GM23338 (cell line): ENCODE data around the gene SULF2. TPM values are rescaled to one million over a fixed set of nuclear protein-coding genes. Genes with fewer than 3 reads are reported as not detected.

Source experiments
- ATAC-seq: fragments of 200-7000 bp; cut with Tn5 transposase; 3 replicates; pipeline ENCODE4 v1.9.1; 2020
- DNase-seq: peaks from one replicate; pipeline ENCODE4 v3.0.0-alpha.2; 2015; ENCODE audit warnings: low spot score
- H2AFZ ChIP-seq: fragments of 200-600 bp; sonication (generic); 2 replicates; pipeline ENCODE4 v1.8.0; 2016; ENCODE audit warnings: antibody characterized with exemption, mild to moderate bottlenecking, moderate library complexity
- H3F3A ChIP-seq: fragments of 200-600 bp; sonication (generic); replicated peaks from 2 replicates; pipeline ENCODE4 v1.8.0; 2017; ENCODE audit warnings: antibody characterized with exemption, mixed run types, low read depth
- H3K27ac ChIP-seq: fragments of 200-600 bp; sonication (generic); 2 replicates; pipeline ENCODE4 v1.6.1; 2016; ENCODE audit warnings: low read depth
- H3K27me3 ChIP-seq: fragments of 200-600 bp; sonication (generic); 2 replicates; pipeline ENCODE4 v1.8.0; 2016; ENCODE audit warnings: mild to moderate bottlenecking, mixed run types, moderate library complexity; ENCODE audit not compliant: insufficient read depth
- H3K36me3 ChIP-seq: fragments of 200-600 bp; sonication (generic); 2 replicates; pipeline ENCODE4 v1.8.0; 2016; ENCODE audit warnings: mild to moderate bottlenecking; ENCODE audit not compliant: insufficient read depth
- H3K4me1 ChIP-seq: fragments of 200-600 bp; sonication (generic); 2 replicates; pipeline ENCODE4 v1.8.0; 2016; ENCODE audit warnings: mild to moderate bottlenecking, moderate library complexity; ENCODE audit not compliant: insufficient read depth
- H3K4me2 ChIP-seq: fragments of 200-600 bp; sonication (generic); 2 replicates; pipeline ENCODE4 v1.7.1; 2017; ENCODE audit warnings: mixed run types
- H3K4me3 ChIP-seq: fragments of 200-600 bp; sonication (generic); 2 replicates; pipeline ENCODE4 v1.6.1; 2016; ENCODE audit warnings: mixed run types
- H3K79me2 ChIP-seq: fragments of 200-600 bp; sonication (generic); replicated peaks from 2 replicates; pipeline ENCODE4 v1.8.0; 2017; ENCODE audit warnings: mild to moderate bottlenecking; ENCODE audit not compliant: insufficient read depth
- H3K9me2 ChIP-seq: fragments of 200-600 bp; sonication (generic); 2 replicates; pipeline ENCODE4 v1.8.0; 2017; ENCODE audit not compliant: insufficient read depth
- H4K20me1 ChIP-seq: fragments of 200-600 bp; sonication (generic); replicated peaks from 2 replicates; pipeline ENCODE4 v1.8.0; 2017; ENCODE audit warnings: mild to moderate bottlenecking; ENCODE audit not compliant: insufficient read depth
- H3K27ac Mint-ChIP-seq: 2 replicates; pipeline ENCODE4 v1.8.0; 2020; ENCODE audit warnings: inconsistent platforms, mild to moderate bottlenecking, moderate library complexity, mixed read lengths
- H3K27me3 Mint-ChIP-seq: 3 replicates; pipeline ENCODE4 v1.8.0; 2022; ENCODE audit warnings: low read depth, mild to moderate bottlenecking, moderate library complexity, mixed read lengths, inconsistent platforms; ENCODE audit not compliant: insufficient read depth, poor library complexity
- H3K36me3 Mint-ChIP-seq: 3 replicates; pipeline ENCODE4 v1.8.0; 2021; ENCODE audit warnings: low read depth, mild to moderate bottlenecking, inconsistent platforms, moderate library complexity, mixed read lengths
- H3K4me1 Mint-ChIP-seq: 3 replicates; pipeline ENCODE4 v1.8.0; 2020; ENCODE audit warnings: mild to moderate bottlenecking, inconsistent platforms, mixed read lengths
- H3K4me3 Mint-ChIP-seq: 3 replicates; pipeline ENCODE4 v1.8.0; 2021; ENCODE audit warnings: moderate library complexity, mild to moderate bottlenecking, inconsistent platforms, mixed read lengths
- H3K9me3 Mint-ChIP-seq: 3 replicates; pipeline ENCODE4 v1.8.0; 2020; ENCODE audit warnings: moderate library complexity, mild to moderate bottlenecking, inconsistent platforms, mixed read lengths
- EZH2phosphoT487 ChIP-seq: fragments of 200-600 bp; sonication (generic); IDR thresholded peaks from one replicate; pipeline ENCODE4 v1.8.1; 2018; ENCODE audit warnings: antibody characterized with exemption; ENCODE audit not compliant: unreplicated experiment
- NANOG ChIP-seq: IDR thresholded peaks from 2 replicates; pipeline ENCODE4 v1.6.1; 2016; ENCODE audit warnings: antibody characterized with exemption, borderline replicate concordance
- POLR2AphosphoS5 ChIP-seq: IDR thresholded peaks from 2 replicates; pipeline ENCODE4 v1.6.1; 2016; ENCODE audit warnings: antibody characterized with exemption, low read depth
- ZNF114 ChIP-seq: fragments of 250-450 bp; sonication (Bioruptor Pico); IDR thresholded peaks from 2 replicates; pipeline ENCODE4 v1.5.0; 2020; ENCODE audit warnings: mild to moderate bottlenecking, moderate library complexity
- ZNF331 ChIP-seq: fragments of 250-450 bp; sonication (Bioruptor Pico); IDR thresholded peaks from 2 replicates; pipeline ENCODE4 v1.5.0; 2020; ENCODE audit warnings: low read depth, mild to moderate bottlenecking, moderate library complexity
- polyA plus RNA-seq: library from polyadenylated mRNA; unstranded; fragments of >200 nt; fragmentation: Nextera tagmentation; extraction: Ambion mirVana; gene quantifications from 2 replicates; pipeline ENCODE4 v1.2.1, GENCODE V29; 2016
- total RNA-seq: library from RNA; depleted of rRNA; stranded (reverse); fragments of >200 nt; shearing (Covaris generic); gene quantifications from 2 replicates; pipeline ENCODE4 v1.2.3, GENCODE V29; 2014
- TF ChIP-seq, protein P1 (sequence below): IDR thresholded peaks from one replicate; pipeline ENCODE4 v1.6.1; 2018; ENCODE audit warnings: antibody characterized with exemption; ENCODE audit not compliant: unreplicated experiment
- TF ChIP-seq, protein P2 (sequence below): IDR thresholded peaks from 2 replicates; pipeline ENCODE4 v1.6.1; 2016; ENCODE audit warnings: antibody characterized with exemption

Gene SULF2
- total and polyA plus RNA-seq, 2 experiments from 2014 or later = 9.5 to 20.7 TPM

DNA sequence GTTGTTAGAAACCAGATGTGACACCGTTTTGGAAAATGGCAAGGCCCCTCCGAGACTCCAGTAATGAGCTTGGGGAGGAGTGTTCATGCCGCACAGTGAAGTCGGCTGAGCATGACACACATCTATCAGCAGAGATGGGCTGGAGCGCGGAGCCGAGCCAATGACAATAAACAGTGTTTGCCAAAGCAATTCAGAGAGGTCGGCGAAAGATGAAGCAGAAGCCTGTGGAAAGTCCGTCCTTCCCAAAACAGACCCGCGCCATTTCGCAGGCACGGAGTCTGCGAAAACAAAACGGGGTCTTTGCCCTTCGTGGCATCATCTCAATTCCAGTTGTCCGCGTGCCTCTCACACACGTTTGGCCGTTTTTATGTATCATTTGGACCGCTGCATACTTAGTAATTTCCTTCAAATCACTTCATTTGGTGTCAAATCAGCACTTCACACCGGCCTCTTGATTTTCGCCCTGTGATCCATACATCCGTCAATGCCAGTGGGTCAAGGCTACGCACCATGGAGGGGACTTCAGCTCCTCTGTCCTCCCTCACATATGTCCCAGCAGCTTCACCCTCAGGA lies 71.3 kb downstream of the SULF2 start (continued):
- TF ChIP-seq POLR2AphosphoS5 (no peak), ZNF331 (CRISPR knock-in tag) (no peak), ZNF114 (CRISPR knock-in tag) (no peak)
- TF ChIP-seq, protein P1, sequence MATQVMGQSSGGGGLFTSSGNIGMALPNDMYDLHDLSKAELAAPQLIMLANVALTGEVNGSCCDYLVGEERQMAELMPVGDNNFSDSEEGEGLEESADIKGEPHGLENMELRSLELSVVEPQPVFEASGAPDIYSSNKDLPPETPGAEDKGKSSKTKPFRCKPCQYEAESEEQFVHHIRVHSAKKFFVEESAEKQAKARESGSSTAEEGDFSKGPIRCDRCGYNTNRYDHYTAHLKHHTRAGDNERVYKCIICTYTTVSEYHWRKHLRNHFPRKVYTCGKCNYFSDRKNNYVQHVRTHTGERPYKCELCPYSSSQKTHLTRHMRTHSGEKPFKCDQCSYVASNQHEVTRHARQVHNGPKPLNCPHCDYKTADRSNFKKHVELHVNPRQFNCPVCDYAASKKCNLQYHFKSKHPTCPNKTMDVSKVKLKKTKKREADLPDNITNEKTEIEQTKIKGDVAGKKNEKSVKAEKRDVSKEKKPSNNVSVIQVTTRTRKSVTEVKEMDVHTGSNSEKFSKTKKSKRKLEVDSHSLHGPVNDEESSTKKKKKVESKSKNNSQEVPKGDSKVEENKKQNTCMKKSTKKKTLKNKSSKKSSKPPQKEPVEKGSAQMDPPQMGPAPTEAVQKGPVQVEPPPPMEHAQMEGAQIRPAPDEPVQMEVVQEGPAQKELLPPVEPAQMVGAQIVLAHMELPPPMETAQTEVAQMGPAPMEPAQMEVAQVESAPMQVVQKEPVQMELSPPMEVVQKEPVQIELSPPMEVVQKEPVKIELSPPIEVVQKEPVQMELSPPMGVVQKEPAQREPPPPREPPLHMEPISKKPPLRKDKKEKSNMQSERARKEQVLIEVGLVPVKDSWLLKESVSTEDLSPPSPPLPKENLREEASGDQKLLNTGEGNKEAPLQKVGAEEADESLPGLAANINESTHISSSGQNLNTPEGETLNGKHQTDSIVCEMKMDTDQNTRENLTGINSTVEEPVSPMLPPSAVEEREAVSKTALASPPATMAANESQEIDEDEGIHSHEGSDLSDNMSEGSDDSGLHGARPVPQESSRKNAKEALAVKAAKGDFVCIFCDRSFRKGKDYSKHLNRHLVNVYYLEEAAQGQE = no peak

DNA sequence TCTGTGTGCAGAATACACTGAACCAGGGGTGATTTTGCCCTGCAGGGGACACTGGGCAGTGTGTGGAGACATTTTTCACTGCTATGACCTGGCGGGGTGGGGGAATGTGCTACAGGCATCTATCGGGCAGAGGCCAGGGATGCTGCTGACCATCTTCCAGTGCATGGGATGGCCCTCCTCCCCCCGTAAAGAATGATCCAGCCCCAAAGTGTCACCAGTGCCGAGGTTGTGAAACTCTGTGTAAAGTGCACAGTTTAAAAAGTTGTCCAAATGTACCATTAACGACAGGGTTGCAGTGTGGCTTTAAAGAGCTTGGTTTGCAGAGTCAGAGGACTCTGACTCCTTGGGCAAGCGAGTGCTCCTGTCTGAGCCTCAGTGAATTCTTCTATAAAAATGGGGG lies 72.1 kb downstream of the SULF2 start:
- Histone ChIP-seq H2AFZ (no peak overlapping the region), H3K27ac (no peak overlapping the region), H3K9me2 (no peaks in the 10 kb centered on the region), H3K27me3 (no peaks in the 10 kb centered on the region), H3K4me1 (no peaks in the 10 kb centered on the region), H3K79me2 (no peaks in the 10 kb centered on the region), H3K4me3 (no peak overlapping the region), H3K4me2 (no peak overlapping the region), H3K36me3 (no peaks in the 10 kb centered on the region), H3F3A (no peaks in the 10 kb centered on the region), H4K20me1 (peaks cover 4% of the 10 kb centered on the region; the same call in 1 of the 2 replicates)
- Mint-ChIP-seq H3K9me3 (no peaks in the 10 kb centered on the region), H3K4me3 (no peak overlapping the region), H3K4me1 (peaks cover 17% of the 10 kb centered on the region), H3K27ac (no peak overlapping the region), H3K27me3 (peaks cover 5% of the 10 kb centered on the region), H3K36me3 (no peaks in the 10 kb centered on the region)
- no peak for DNase-seq
- TF ChIP-seq ZNF331 (CRISPR knock-in tag) = no peak
- TF ChIP-seq NANOG = no peak
- no peak for TF ChIP-seq ZNF114 (CRISPR knock-in tag)
- no peak for ATAC-seq

DNA sequence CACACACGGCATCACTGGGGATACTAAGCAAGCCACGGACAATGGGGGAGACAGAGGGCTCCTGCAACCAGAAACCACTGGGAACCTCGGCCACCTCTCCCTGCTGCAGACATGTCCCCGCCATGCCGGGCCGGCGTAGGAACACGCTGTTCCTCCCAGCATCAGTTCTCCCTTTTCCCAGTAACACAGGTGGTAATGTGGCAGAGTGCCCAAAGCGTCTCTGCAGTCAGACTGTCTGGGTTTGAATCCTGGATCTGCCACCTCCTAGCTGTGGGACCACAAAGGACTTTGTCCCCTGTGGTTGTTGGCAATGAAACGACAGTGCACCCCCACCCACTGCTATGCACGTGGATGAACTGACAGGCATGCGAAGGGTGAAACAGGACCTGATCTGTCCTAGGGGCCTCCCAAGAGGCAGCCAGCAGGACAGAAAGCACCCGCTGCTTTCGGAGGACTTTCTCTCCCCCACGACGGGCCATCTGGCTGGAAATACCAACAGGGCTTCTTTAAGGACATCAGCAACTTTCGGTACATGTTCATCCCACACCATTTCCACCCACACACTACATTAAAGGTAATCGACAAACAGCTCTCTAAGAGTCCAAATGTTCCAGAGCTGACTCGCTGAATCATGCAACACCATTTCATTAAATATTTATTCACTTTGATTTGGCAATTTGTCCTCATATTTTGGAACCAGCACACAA lies 74.1 kb downstream of the SULF2 start:
- H3K4me3 Mint-ChIP-seq = no peak overlapping the region
- DNase-seq (no peak), ATAC-seq (no peak)
- no peaks in the 10 kb centered on the region for H3K9me3 Mint-ChIP-seq
- peaks cover 28% of the 10 kb centered on the region for H3K4me1 Mint-ChIP-seq
- Histone ChIP-seq H2AFZ (no peak overlapping the region), H3K4me1 (no peaks in the 10 kb centered on the region), H3K4me2 (no peak overlapping the region), H3K4me3 (no peak overlapping the region), H3K27me3 (no peaks in the 10 kb centered on the region), H3K27ac (no peak overlapping the region), H4K20me1 (peaks cover 4% of the 10 kb centered on the region; the same call in 1 of the 2 replicates), H3K9me2 (no peaks in the 10 kb centered on the region), H3K79me2 (no peaks in the 10 kb centered on the region), H3F3A (no peaks in the 10 kb centered on the region), H3K36me3 (no peaks in the 10 kb centered on the region)
- H3K27me3 Mint-ChIP-seq = peaks cover 5% of the 10 kb centered on the region
- H3K36me3 Mint-ChIP-seq = no peaks in the 10 kb centered on the region
- TF ChIP-seq EZH2phosphoT487 (no peak), NANOG (no peak)
- TF ChIP-seq, protein P2, sequence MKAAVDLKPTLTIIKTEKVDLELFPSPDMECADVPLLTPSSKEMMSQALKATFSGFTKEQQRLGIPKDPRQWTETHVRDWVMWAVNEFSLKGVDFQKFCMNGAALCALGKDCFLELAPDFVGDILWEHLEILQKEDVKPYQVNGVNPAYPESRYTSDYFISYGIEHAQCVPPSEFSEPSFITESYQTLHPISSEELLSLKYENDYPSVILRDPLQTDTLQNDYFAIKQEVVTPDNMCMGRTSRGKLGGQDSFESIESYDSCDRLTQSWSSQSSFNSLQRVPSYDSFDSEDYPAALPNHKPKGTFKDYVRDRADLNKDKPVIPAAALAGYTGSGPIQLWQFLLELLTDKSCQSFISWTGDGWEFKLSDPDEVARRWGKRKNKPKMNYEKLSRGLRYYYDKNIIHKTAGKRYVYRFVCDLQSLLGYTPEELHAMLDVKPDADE = no peak
- peak overlapping the region; percentile 49; the same call in 1 of the 2 replicates for H3K27ac Mint-ChIP-seq
